Measurements from ENCODE around the gene BAIAP3. TPM values are rescaled to one million over a fixed set of nuclear protein-coding genes. Genes with fewer than 3 reads are reported as not detected.

BAIAP3 gene
- total and polyA plus RNA-seq, 2 of the 8 experiments (the other 6 are each of a cell fraction or from before 2014, with no cell fraction given), result 2.9 to 6.8 TPM

DNA sequence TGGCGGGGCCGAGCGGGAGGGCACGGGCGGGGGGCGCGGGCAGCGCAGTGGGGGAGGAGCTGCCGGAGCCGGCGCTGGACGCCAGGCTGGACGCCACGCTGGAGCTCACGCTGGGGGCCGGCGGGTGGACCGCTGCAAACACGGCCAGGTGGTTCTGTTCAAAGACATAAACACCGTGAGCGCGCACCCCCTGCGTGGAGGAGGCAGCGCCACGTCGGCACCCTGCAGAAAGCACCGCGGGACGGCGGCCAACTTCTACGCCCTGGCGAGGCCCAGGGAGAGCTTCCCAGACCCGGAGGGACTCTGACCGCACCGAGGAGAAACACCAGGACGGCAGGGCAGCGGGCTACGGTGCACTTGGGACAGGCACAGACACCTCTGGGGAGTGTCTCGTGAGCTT lies 51.8 kb downstream of the BAIAP3 start (continued):
- TF ChIP-seq, protein P1, sequence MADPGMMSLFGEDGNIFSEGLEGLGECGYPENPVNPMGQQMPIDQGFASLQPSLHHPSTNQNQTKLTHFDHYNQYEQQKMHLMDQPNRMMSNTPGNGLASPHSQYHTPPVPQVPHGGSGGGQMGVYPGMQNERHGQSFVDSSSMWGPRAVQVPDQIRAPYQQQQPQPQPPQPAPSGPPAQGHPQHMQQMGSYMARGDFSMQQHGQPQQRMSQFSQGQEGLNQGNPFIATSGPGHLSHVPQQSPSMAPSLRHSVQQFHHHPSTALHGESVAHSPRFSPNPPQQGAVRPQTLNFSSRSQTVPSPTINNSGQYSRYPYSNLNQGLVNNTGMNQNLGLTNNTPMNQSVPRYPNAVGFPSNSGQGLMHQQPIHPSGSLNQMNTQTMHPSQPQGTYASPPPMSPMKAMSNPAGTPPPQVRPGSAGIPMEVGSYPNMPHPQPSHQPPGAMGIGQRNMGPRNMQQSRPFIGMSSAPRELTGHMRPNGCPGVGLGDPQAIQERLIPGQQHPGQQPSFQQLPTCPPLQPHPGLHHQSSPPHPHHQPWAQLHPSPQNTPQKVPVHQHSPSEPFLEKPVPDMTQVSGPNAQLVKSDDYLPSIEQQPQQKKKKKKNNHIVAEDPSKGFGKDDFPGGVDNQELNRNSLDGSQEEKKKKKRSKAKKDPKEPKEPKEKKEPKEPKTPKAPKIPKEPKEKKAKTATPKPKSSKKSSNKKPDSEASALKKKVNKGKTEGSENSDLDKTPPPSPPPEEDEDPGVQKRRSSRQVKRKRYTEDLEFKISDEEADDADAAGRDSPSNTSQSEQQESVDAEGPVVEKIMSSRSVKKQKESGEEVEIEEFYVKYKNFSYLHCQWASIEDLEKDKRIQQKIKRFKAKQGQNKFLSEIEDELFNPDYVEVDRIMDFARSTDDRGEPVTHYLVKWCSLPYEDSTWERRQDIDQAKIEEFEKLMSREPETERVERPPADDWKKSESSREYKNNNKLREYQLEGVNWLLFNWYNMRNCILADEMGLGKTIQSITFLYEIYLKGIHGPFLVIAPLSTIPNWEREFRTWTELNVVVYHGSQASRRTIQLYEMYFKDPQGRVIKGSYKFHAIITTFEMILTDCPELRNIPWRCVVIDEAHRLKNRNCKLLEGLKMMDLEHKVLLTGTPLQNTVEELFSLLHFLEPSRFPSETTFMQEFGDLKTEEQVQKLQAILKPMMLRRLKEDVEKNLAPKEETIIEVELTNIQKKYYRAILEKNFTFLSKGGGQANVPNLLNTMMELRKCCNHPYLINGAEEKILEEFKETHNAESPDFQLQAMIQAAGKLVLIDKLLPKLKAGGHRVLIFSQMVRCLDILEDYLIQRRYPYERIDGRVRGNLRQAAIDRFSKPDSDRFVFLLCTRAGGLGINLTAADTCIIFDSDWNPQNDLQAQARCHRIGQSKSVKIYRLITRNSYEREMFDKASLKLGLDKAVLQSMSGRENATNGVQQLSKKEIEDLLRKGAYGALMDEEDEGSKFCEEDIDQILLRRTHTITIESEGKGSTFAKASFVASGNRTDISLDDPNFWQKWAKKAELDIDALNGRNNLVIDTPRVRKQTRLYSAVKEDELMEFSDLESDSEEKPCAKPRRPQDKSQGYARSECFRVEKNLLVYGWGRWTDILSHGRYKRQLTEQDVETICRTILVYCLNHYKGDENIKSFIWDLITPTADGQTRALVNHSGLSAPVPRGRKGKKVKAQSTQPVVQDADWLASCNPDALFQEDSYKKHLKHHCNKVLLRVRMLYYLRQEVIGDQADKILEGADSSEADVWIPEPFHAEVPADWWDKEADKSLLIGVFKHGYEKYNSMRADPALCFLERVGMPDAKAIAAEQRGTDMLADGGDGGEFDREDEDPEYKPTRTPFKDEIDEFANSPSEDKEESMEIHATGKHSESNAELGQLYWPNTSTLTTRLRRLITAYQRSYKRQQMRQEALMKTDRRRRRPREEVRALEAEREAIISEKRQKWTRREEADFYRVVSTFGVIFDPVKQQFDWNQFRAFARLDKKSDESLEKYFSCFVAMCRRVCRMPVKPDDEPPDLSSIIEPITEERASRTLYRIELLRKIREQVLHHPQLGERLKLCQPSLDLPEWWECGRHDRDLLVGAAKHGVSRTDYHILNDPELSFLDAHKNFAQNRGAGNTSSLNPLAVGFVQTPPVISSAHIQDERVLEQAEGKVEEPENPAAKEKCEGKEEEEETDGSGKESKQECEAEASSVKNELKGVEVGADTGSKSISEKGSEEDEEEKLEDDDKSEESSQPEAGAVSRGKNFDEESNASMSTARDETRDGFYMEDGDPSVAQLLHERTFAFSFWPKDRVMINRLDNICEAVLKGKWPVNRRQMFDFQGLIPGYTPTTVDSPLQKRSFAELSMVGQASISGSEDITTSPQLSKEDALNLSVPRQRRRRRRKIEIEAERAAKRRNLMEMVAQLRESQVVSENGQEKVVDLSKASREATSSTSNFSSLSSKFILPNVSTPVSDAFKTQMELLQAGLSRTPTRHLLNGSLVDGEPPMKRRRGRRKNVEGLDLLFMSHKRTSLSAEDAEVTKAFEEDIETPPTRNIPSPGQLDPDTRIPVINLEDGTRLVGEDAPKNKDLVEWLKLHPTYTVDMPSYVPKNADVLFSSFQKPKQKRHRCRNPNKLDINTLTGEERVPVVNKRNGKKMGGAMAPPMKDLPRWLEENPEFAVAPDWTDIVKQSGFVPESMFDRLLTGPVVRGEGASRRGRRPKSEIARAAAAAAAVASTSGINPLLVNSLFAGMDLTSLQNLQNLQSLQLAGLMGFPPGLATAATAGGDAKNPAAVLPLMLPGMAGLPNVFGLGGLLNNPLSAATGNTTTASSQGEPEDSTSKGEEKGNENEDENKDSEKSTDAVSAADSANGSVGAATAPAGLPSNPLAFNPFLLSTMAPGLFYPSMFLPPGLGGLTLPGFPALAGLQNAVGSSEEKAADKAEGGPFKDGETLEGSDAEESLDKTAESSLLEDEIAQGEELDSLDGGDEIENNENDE (IDR thresholded peaks at IDR 0.05; ENCODE audit: insufficient replicate concordance, low read length), result no peak
- TF ChIP-seq EP300 (IDR thresholded peaks at IDR 0.05; ENCODE audit: borderline replicate concordance in 1 of 2, low read depth in 2 of 2, low read length in 2 of 2), result no peak
- no peak for TF ChIP-seq HDAC6 (IDR thresholded peaks at IDR 0.05; ENCODE audit: low read depth, low read length)
- TF ChIP-seq BCL11A (IDR thresholded peaks at IDR 0.05; ENCODE audit: low read depth in 2 of 2, low read length in 2 of 2), result no peak
